ENCODE results near the gene SLC44A3. TPM values are rescaled to one million over a fixed set of nuclear protein-coding genes. Genes with fewer than 3 reads are reported as not detected.

Gene SLC44A3
- total RNA-seq, 1 donor from 2014 or later, result 19.5 TPM

- H3K4me3 Mint-ChIP-seq, result no peak overlapping the region
- no peak overlapping the region for H3K27ac Mint-ChIP-seq
- peaks cover 11% of the 10 kb centered on the region for H3K4me1 Mint-ChIP-seq (ENCODE audit: unreplicated experiment)
- DNase-seq (ENCODE audit: extremely low spot score, unreplicated experiment), result no peak
- H3K36me3 Mint-ChIP-seq, result no peaks in the 10 kb centered on the region
- no peaks in the 10 kb centered on the region for H3K27me3 Mint-ChIP-seq
- no peaks in the 10 kb centered on the region for H3K9me3 Mint-ChIP-seq
- TF ChIP-seq CTCF (conservative IDR thresholded peaks at IDR 0.05), result no peak
Measured at GRCh38 chr1:94856004-94856403, 35.8 kb downstream of the SLC44A3 start.

GRCh38 chr1:94856868-94857267 is 36.7 kb downstream of the SLC44A3 start:
- no peaks in the 10 kb centered on the region for H3K9me3 Mint-ChIP-seq

GRCh38 chr1:94858276-94858675 is 38.1 kb downstream of the SLC44A3 start:
- Mint-ChIP-seq H3K27ac (peak overlapping the region; percentile 52), H3K4me1 (ENCODE audit: unreplicated experiment) (peaks cover 19% of the 10 kb centered on the region), H3K36me3 (no peaks in the 10 kb centered on the region), H3K4me3 (no peak overlapping the region), H3K9me3 (no peaks in the 10 kb centered on the region), H3K27me3 (no peaks in the 10 kb centered on the region)
- DNase-seq (ENCODE audit: extremely low spot score, unreplicated experiment), result no peak
- no peak for TF ChIP-seq CTCF (conservative IDR thresholded peaks at IDR 0.05)

More at GRCh38 chr1:94856868-94857267, 36.7 kb downstream of the SLC44A3 start:
- no peak overlapping the region for H3K27ac Mint-ChIP-seq
- no peak for DNase-seq (ENCODE audit: extremely low spot score, unreplicated experiment)
- no peak overlapping the region for H3K4me3 Mint-ChIP-seq
- TF ChIP-seq CTCF (conservative IDR thresholded peaks at IDR 0.05), result no peak
- H3K27me3 Mint-ChIP-seq, result no peaks in the 10 kb centered on the region
- no peaks in the 10 kb centered on the region for H3K36me3 Mint-ChIP-seq
- H3K4me1 Mint-ChIP-seq (ENCODE audit: unreplicated experiment), result peaks cover 11% of the 10 kb centered on the region

GRCh38 chr1:94859174-94859573 is 39.0 kb downstream of the SLC44A3 start:
- TF ChIP-seq CTCF (conservative IDR thresholded peaks at IDR 0.05), result no peak
- Mint-ChIP-seq H3K9me3 (no peaks in the 10 kb centered on the region), H3K27me3 (no peaks in the 10 kb centered on the region), H3K4me1 (ENCODE audit: unreplicated experiment) (peaks cover 28% of the 10 kb centered on the region), H3K4me3 (no peak overlapping the region), H3K27ac (no peak overlapping the region), H3K36me3 (no peaks in the 10 kb centered on the region)
- DNase-seq (ENCODE audit: extremely low spot score, unreplicated experiment), result no peak

- Mint-ChIP-seq H3K36me3 (peaks cover 3% of the 10 kb centered on the region), H3K4me1 (ENCODE audit: unreplicated experiment) (peaks cover 56% of the 10 kb centered on the region), H3K4me3 (peak overlapping the region; percentile 6), H3K27me3 (no peaks in the 10 kb centered on the region), H3K27ac (peak overlapping the region; percentile 97), H3K9me3 (no peaks in the 10 kb centered on the region)
- no peak for TF ChIP-seq CTCF (conservative IDR thresholded peaks at IDR 0.05)
- DNase-seq (ENCODE audit: extremely low spot score, unreplicated experiment), result no peak
Measured at GRCh38 chr1:94862718-94863117, 42.6 kb downstream of the SLC44A3 start.

Measured in type B pancreatic cell (in vitro differentiated cells).